Right atrium auricular region (tissue), 2 donors: Measurements from ENCODE around the gene LDLR. TPM values are rescaled to one million over a fixed set of nuclear protein-coding genes. Genes with fewer than 3 reads are reported as not detected.
A peak's percentile ranks its signal among the peaks of the same experiment; 100 is the strongest.

Experiments used
- DNase-seq: peaks from one replicate; pipeline ENCODE4 v3.0.0-alpha.2; 2019; ENCODE audit warnings: low spot score
- H3K27ac ChIP-seq, 2 donors: fragments of 200-600 bp; sonication (generic); 1 replicate in 1 of 2; 2 replicates in 1 of 2; pipeline ENCODE4 v1.5.1; 2016 to 2019
- H3K27me3 ChIP-seq, 2 donors: fragments of 200-600 bp; sonication (generic); one replicate each; pipeline versions ENCODE4 v1.5.1 to v1.6.0; 2017 to 2019
- H3K36me3 ChIP-seq: fragments of 200-600 bp; sonication (generic); one replicate; pipeline ENCODE4 v1.5.1; 2016
- H3K4me1 ChIP-seq, 2 donors: fragments of 200-600 bp; sonication (generic); one replicate each; pipeline versions ENCODE4 v1.5.1 to v1.6.0; 2017 to 2019
- H3K4me3 ChIP-seq, 2 donors: fragments of 200-600 bp; sonication (generic); 1 replicate in 1 of 2; 2 replicates in 1 of 2; pipeline ENCODE4 v1.5.1; 2017 to 2019; ENCODE audit warnings: mild to moderate bottlenecking in 1 of 2, moderate library complexity in 1 of 2
- H3K9me3 ChIP-seq, 2 donors: fragments of 200-600 bp; sonication (generic); one replicate each; pipeline ENCODE4 v1.5.1; 2019
- CTCF ChIP-seq, 2 donors: fragments of 200-600 bp; sonication (generic); IDR thresholded peaks; one replicate each; pipeline ENCODE4 v1.5.1; 2019; ENCODE audit warnings: antibody characterized with exemption in 2 of 2
- microRNA-seq, 2 donors: library from miRNA; unstranded; fragments of <30 nt; microRNA quantifications; one replicate each; pipeline ENCODE4, GENCODE V29; 2016 to 2017; ENCODE audit warnings: borderline number of aligned reads in 2 of 2, borderline replicate concordance in 1 of 2
- total RNA-seq, 2 donors: library from RNA; depleted of rRNA; stranded (reverse); fragments of >200 nt; gene quantifications; one replicate each; pipeline ENCODE4 v1.1.0, GENCODE V29; 2016

LDLR gene
- total RNA-seq, 2 donors from 2014 or later, result 13.8 to 15.9 TPM

- H3K36me3 ChIP-seq, result peaks cover 62% of the 10 kb centered on the region
- H3K4me1 ChIP-seq, result peaks cover 0 to 51% of the 10 kb centered on the region in 2 donors
- H3K27ac ChIP-seq, result peak overlapping the region; percentile 46 to 63
- DNase-seq, result no peak
- no peak for TF ChIP-seq CTCF (IDR thresholded peaks at IDR 0.05)
- no peak overlapping the region for H3K4me3 ChIP-seq
- no peaks in the 10 kb centered on the region for H3K9me3 ChIP-seq
- no peaks in the 10 kb centered on the region for H3K27me3 ChIP-seq
Measured at GRCh38 chr19:11181488-11181887, 92.2 kb downstream of the LDLR start.

Small RNA genes lying within 50 kb of the gene (microRNA-seq; reads per million reads assigned to microRNA genes)
- gene MIR6886, result 0 to 0.71 reads per million in 2 donors

Other genes starting within 250 kb of the LDLR start
- 1 to 10 TPM in 1 of 2 donors, not detected in 1; 1.5 TPM for gene C19orf38, start 241.0 kb upstream of the LDLR start, total RNA-seq
- 10 to 100 TPM; 15.3 to 19.8 TPM for gene CARM1, start 217.9 kb upstream of the LDLR start, total RNA-seq
- 10 to 100 TPM; 23.4 to 34.3 TPM for gene YIPF2, start 160.8 kb upstream of the LDLR start, total RNA-seq
- 10 to 100 TPM; 16.5 to 22.0 TPM for gene TIMM29, start 160.7 kb upstream of the LDLR start, total RNA-seq
- gene SMARCA4, start 128.4 kb upstream of the LDLR start, total RNA-seq, result 10 to 100 TPM; 29.9 to 41.7 TPM
- 1 to 10 TPM; 1.2 to 5.7 TPM for gene SPC24, start 66.3 kb downstream of the LDLR start, total RNA-seq
- gene KANK2, start 108.1 kb downstream of the LDLR start, total RNA-seq, result 100 to 1,000 TPM; 445 to 622 TPM
- 1 to 10 TPM in 1 of 2 donors, not detected in 1; 1.3 TPM for gene ANGPTL8, start 150.2 kb downstream of the LDLR start, total RNA-seq
- gene DOCK6, start 173.1 kb downstream of the LDLR start, total RNA-seq, result 10 to 100 TPM; 12.7 to 49.4 TPM
- gene TSPAN16, start 206.7 kb downstream of the LDLR start, total RNA-seq, result not detected